Eye (tissue), 1 donor: ENCODE measurements around the gene PGAP1.
A peak's percentile ranks its signal among the peaks of the same experiment; 100 is the strongest.

Experiments used
- DNase-seq: peaks from one replicate; pipeline ENCODE4 v3.0.0-alpha.2; 2015

Gene PGAP1

GRCh38 chr2:196875414-196875813, 51.1 kb downstream of the PGAP1 start:
- no peak for DNase-seq

- DNase-seq = no peak
Measured at GRCh38 chr2:196873511-196873910, 53.0 kb downstream of the PGAP1 start.

GRCh38 chr2:196854629-196855028, 71.9 kb downstream of the PGAP1 start:
- no peak for DNase-seq

GRCh38 chr2:196853301-196854087, 73.0 kb downstream of the PGAP1 start:
- no peak for DNase-seq

GRCh38 chr2:196851088-196851487, 75.4 kb downstream of the PGAP1 start:
- DNase-seq = no peak

GRCh38 chr2:196849895-196850294, 76.6 kb downstream of the PGAP1 start:
- no peak for DNase-seq

- DNase-seq = no peak
Measured at GRCh38 chr2:196846295-196846694, 80.2 kb downstream of the PGAP1 start.

- DNase-seq = no peak
Measured at GRCh38 chr2:196845371-196845770, 81.1 kb downstream of the PGAP1 start.

GRCh38 chr2:196840171-196840570, 86.3 kb downstream of the PGAP1 start:
- no peak for DNase-seq

- no peak for DNase-seq
Measured at GRCh38 chr2:196839574-196839973, 86.9 kb downstream of the PGAP1 start.

- DNase-seq = no peak
Measured at GRCh38 chr2:196836440-196836839, 90.1 kb downstream of the PGAP1 start.

GRCh38 chr2:196830701-196831100, 95.8 kb downstream of the PGAP1 start:
- no peak for DNase-seq

- DNase-seq = no peak
Measured at GRCh38 chr2:196827356-196827755, 99.2 kb downstream of the PGAP1 start.

- DNase-seq = no peak
Measured at GRCh38 chr2:196823750-196824522, 102.6 kb downstream of the PGAP1 start.

- no peak for DNase-seq
Measured at GRCh38 chr2:196821195-196821594, 105.3 kb downstream of the PGAP1 start.

GRCh38 chr2:196809260-196809659, 117.2 kb downstream of the PGAP1 start, which contains the start of gene C2orf66:
C2orf66 (minus strand) TSS chr2:196809355; CDS start chr2:196809336, 19 bp downstream.
- no peak for DNase-seq

GRCh38 chr2:196808083-196808665, 118.3 kb downstream of the PGAP1 start:
- DNase-seq = no peak

- no peak for DNase-seq
Measured at GRCh38 chr2:196804381-196804780, 122.1 kb downstream of the PGAP1 start.

GRCh38 chr2:196802401-196802800, 124.1 kb downstream of the PGAP1 start:
- DNase-seq = no peak

GRCh38 chr2:196801674-196802261, 124.7 kb downstream of the PGAP1 start:
- DNase-seq = peak; percentile 65

- no peak for DNase-seq
Measured at GRCh38 chr2:196798980-196799379, 127.5 kb downstream of the PGAP1 start.

GRCh38 chr2:196792865-196793264, 133.6 kb downstream of the PGAP1 start:
- DNase-seq = no peak

GRCh38 chr2:196783431-196784094, 142.9 kb downstream of the PGAP1 start:
- no peak for DNase-seq
